HepG2 (cell line): Measurements from ENCODE around the gene SMAP2. TPM values are rescaled to one million over a fixed set of nuclear protein-coding genes. Genes with fewer than 3 reads are reported as not detected.
A peak's percentile ranks its signal among the peaks of the same experiment; 100 is the strongest.

ENCODE experiments used
- ATAC-seq: fragments of 200-7000 bp; cut with Tn5 transposase; 3 replicates; pipeline ENCODE4 v1.9.1; 2020; ENCODE audit warnings: mild to moderate bottlenecking, moderate library complexity
- BruUV-seq: library from RNA; stranded (reverse); fragments of 400-500 nt; replicated peaks from 2 replicates; lab custom pipeline; 2021; lab: Mats Ljungman, UMichigan
- CTCF ChIA-PET: fragments of 300-600 bp; formaldehyde crosslinking; extraction: SDS; loops from one replicate; lab custom pipeline; 2021; ENCODE audit warnings: low total read pairs, inconsistent platforms, low intra/inter-chr PET ratio; lab: Yijun Ruan, JAX
- POLR2A ChIA-PET: fragments of 350-600 bp; sonication (Branson Sonifier 250); formaldehyde crosslinking; loops from one replicate; lab custom pipeline; 2020; ENCODE audit warnings: antibody characterized with exemption, inconsistent platforms; lab: Yijun Ruan, JAX
- DNase-seq: peaks from one replicate; pipeline ENCODE4 v3.0.0-alpha.2; 2015; ENCODE audit warnings: low spot score
- FAIRE-seq: peaks from 3 replicates; lab custom pipeline; 2011; peaks lifted over from hg19 to GRCh38; lab: Jason Lieb, UNC
- H2AFZ ChIP-seq: one replicate; pipeline ENCODE4 v1.6.1; 2011; ENCODE audit warnings: low read length, inconsistent platforms
- H3K27ac ChIP-seq: fragments of 300-600 bp; 3 replicates; pipeline ENCODE4 v1.8.0; 2011; ENCODE audit warnings: mixed run types, mild to moderate bottlenecking, mixed read lengths, low read length, inconsistent platforms; ENCODE audit not compliant: insufficient read depth; ENCODE audit errors: extremely low read length
- H3K27me3 ChIP-seq, 2 experiments: fragments of 200-600 bp in 1 of 2; 2 replicates in 1 of 2; 3 replicates in 1 of 2; pipeline versions ENCODE4 v1.6.0 to v1.8.0; 2011; ENCODE audit warnings: low read length in 2 of 2, mild to moderate bottlenecking in 2 of 2, moderate library complexity in 2 of 2, inconsistent platforms in 1 of 2; ENCODE audit not compliant: insufficient read depth in 2 of 2, control insufficient read depth in 1 of 2
- H3K36me3 ChIP-seq, 2 experiments: fragments of 200-600 bp in 1 of 2; replicated peaks in 1 of 2; 2 replicates in 1 of 2; 3 replicates in 1 of 2; pipeline versions ENCODE4 v1.5.1 to v1.8.0; 2011; ENCODE audit warnings: low read length in 2 of 2, inconsistent platforms in 1 of 2; ENCODE audit not compliant: insufficient read depth in 2 of 2, control insufficient read depth in 1 of 2
- H3K4me1 ChIP-seq: 2 replicates; pipeline ENCODE4 v1.5.1; 2012; ENCODE audit warnings: low read length, inconsistent platforms; ENCODE audit not compliant: insufficient read depth
- H3K4me2 ChIP-seq: 2 replicates; pipeline ENCODE4 v1.6.0; 2011; ENCODE audit warnings: low read depth, low read length, inconsistent platforms
- H3K4me3 ChIP-seq, 3 experiments: fragments of 200-600 bp in 1 of 3; sonication (generic), shearing (Covaris generic) in 1 of 3; replicated peaks in 1 of 3; 2 replicates each; pipeline ENCODE4 v1.5.1; 2011 to 2016; ENCODE audit warnings: low read length in 3 of 3, inconsistent platforms in 2 of 3, low read depth in 2 of 3, mild to moderate bottlenecking in 2 of 3, control low read depth in 1 of 3, mixed read lengths in 1 of 3; ENCODE audit not compliant: insufficient read depth in 1 of 3
- H3K79me2 ChIP-seq: one replicate; pipeline ENCODE4 v1.6.1; 2011; ENCODE audit warnings: low read length, inconsistent platforms; ENCODE audit not compliant: insufficient read depth
- H3K9ac ChIP-seq: 2 replicates; pipeline ENCODE4 v1.6.0; 2011; ENCODE audit warnings: mild to moderate bottlenecking, low read depth, low read length, inconsistent platforms; ENCODE audit not compliant: insufficient read depth
- H3K9me3 ChIP-seq: 2 replicates; pipeline ENCODE4 v1.5.1; 2012; ENCODE audit warnings: mild to moderate bottlenecking, low read length
- H4K20me1 ChIP-seq: 2 replicates; pipeline ENCODE4 v1.6.0; 2011; ENCODE audit warnings: inconsistent platforms, mild to moderate bottlenecking, low read length, moderate library complexity; ENCODE audit not compliant: insufficient read depth
- HMG20B ChIP-seq: conservative IDR thresholded peaks from 2 replicates; pipeline ENCODE4 v1.6.1; 2016; ENCODE audit warnings: missing genetic modification reagents, missing compliant biosample characterization
- PREB ChIP-seq: sonication (generic); formaldehyde crosslinking; IDR thresholded peaks from 2 replicates; pipeline ENCODE4 v1.4.0; 2020; ENCODE audit warnings: missing genetic modification reagents
- SIN3B ChIP-seq: fragments of 150-350 bp; IDR thresholded peaks from 2 replicates; pipeline ENCODE4 v1.6.1; 2014; ENCODE audit warnings: low read length
- SRF ChIP-seq: IDR thresholded peaks from 2 replicates; pipeline ENCODE4 v1.6.1; 2011; ENCODE audit warnings: mild to moderate bottlenecking, low read depth, low read length, moderate library complexity
- YEATS4 ChIP-seq: sonication (generic); formaldehyde crosslinking; IDR thresholded peaks from 2 replicates; pipeline ENCODE4 v1.4.0; 2020; ENCODE audit warnings: missing genetic modification reagents, borderline replicate concordance
- ZNF335 ChIP-seq: sonication (generic); formaldehyde crosslinking; IDR thresholded peaks from 2 replicates; pipeline ENCODE4 v1.4.0; 2020; ENCODE audit warnings: missing genetic modification reagents
- ZNF432 ChIP-seq: sonication (generic); formaldehyde crosslinking; IDR thresholded peaks from 2 replicates; pipeline ENCODE4 v1.5.0; 2020; ENCODE audit warnings: missing genetic modification reagents, mild to moderate bottlenecking, borderline replicate concordance
- ZNF652 ChIP-seq: IDR thresholded peaks from 2 replicates; pipeline ENCODE4 v1.6.1; 2016; ENCODE audit warnings: low read depth, borderline replicate concordance
- WGBS: methylation state at CpG from one replicate; pipeline ENCODE4 v1.1.6; 2017; ENCODE audit warnings: low lambda C conversion rate; 5-methylcytosine and 5-hydroxymethylcytosine counted together
- in situ Hi-C: cut with HindIII; loops from 2 replicates; pipeline ENCODE4 v1.10.0; 2017; ENCODE audit warnings: low pct_unique_long_range_greater_than_20kb; ENCODE audit not compliant: extremely low pct_ligation_motif_present
- intact Hi-C: fragments of 100-400 bp; cut with micrococcal nuclease; formaldehyde crosslinking; loops from one replicate; pipeline ENCODE4 v1.10.0; 2022; ENCODE audit not compliant: unreplicated experiment
- polyA plus RNA-seq, 8 experiments: library from polyadenylated mRNA; depleted of rRNA in 3 of 8; stranded (reverse) in 7 of 8; unstranded in 1 of 8; fragments of >200 nt; fragmentation: Illumina TruSeq in 4 of 8; extraction: Trizol in 4 of 8; gene quantifications; 2 replicates each; pipeline versions ENCODE4 v1.2.1 to v1.2.3, GENCODE V29; 2011 to 2016; ENCODE audit warnings: low read depth in 4 of 8, missing spikeins in 1 of 8, mixed read lengths in 1 of 8; ENCODE audit not compliant: insufficient read depth in 1 of 8
- total RNA-seq, 5 experiments: library from RNA; depleted of rRNA; stranded (reverse); fragments of >200 nt; fragmentation: Illumina TruSeq; extraction: Trizol; gene quantifications; 2 replicates each; pipeline ENCODE4 v1.2.3, GENCODE V29; 2016; ENCODE audit warnings: low read depth in 1 of 5
- TF ChIP-seq, protein P1 (sequence below): sonication (generic); formaldehyde crosslinking; IDR thresholded peaks from 2 replicates; pipeline ENCODE4 v1.4.0; 2020; ENCODE audit warnings: mild to moderate bottlenecking, missing genetic modification reagents
- TF ChIP-seq, protein P2 (sequence below): sonication (generic); formaldehyde crosslinking; IDR thresholded peaks from 2 replicates; pipeline ENCODE4 v1.5.1; 2020; ENCODE audit warnings: missing genetic modification reagents, mild to moderate bottlenecking, borderline replicate concordance
- TF ChIP-seq, protein P3 (sequence below): sonication (generic); formaldehyde crosslinking; IDR thresholded peaks from 2 replicates; pipeline ENCODE4 v1.8.0; 2022; ENCODE audit warnings: missing genetic modification reagents, low read depth, mild to moderate bottlenecking, borderline replicate concordance
- TF ChIP-seq, protein P4 (sequence below), 2 experiments: IDR thresholded peaks; 2 replicates each; pipeline ENCODE4 v1.6.1; 2011 to 2012; ENCODE audit warnings: low read length in 2 of 2, borderline replicate concordance in 1 of 2, low read depth in 1 of 2, mild to moderate bottlenecking in 1 of 2, moderate library complexity in 1 of 2
- TF ChIP-seq, protein P5 (sequence below): sonication (generic); formaldehyde crosslinking; conservative IDR thresholded peaks from 2 replicates; pipeline ENCODE4 v1.4.0; 2020; ENCODE audit warnings: missing genetic modification reagents

Gene SMAP2
- total and polyA plus RNA-seq, 2 of the 13 experiments (the other 11 are each of a cell fraction or from before 2014, with no cell fraction given), result 19.0 to 22.3 TPM

- TF ChIP-seq, protein P1, sequence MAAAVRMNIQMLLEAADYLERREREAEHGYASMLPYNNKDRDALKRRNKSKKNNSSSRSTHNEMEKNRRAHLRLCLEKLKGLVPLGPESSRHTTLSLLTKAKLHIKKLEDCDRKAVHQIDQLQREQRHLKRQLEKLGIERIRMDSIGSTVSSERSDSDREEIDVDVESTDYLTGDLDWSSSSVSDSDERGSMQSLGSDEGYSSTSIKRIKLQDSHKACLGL (CRISPR knock-in tag), result no peak
- TF ChIP-seq YEATS4 (no peak), ZNF432 (CRISPR knock-in tag) (no peak), ZNF652 (CRISPR knock-in tag) (no peak), SIN3B (no peak), HMG20B (no peak), SRF (no peak)
- TF ChIP-seq, protein P2, sequence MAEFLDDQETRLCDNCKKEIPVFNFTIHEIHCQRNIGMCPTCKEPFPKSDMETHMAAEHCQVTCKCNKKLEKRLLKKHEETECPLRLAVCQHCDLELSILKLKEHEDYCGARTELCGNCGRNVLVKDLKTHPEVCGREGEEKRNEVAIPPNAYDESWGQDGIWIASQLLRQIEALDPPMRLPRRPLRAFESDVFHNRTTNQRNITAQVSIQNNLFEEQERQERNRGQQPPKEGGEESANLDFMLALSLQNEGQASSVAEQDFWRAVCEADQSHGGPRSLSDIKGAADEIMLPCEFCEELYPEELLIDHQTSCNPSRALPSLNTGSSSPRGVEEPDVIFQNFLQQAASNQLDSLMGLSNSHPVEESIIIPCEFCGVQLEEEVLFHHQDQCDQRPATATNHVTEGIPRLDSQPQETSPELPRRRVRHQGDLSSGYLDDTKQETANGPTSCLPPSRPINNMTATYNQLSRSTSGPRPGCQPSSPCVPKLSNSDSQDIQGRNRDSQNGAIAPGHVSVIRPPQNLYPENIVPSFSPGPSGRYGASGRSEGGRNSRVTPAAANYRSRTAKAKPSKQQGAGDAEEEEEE, result no peak
Observed at GRCh38 chr1:40362199-40362598, 11.3 kb upstream of the SMAP2 start (continued).

DNA sequence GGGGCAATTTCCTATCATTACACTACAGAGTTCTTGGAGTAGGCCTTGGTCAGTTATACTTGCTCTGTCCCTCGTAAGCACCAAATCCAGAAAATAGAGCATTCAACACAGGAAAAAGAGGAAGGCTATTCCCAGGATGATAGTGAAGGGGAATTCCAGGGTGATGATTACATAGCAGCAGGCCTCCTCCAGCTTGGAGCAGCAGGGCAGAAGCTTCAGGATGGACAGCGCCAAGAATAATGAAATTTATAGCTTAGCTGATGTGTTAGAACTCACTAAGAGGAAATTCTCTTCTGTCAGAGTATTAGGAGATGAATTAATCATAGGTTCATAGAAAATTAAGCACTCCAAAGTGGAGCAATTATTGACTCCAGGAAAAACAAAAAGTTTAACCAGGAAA is 10.8 kb upstream of the SMAP2 start:
- Histone ChIP-seq H3K4me3 (no peak overlapping the region), H3K79me2 (no peaks in the 10 kb centered on the region), H3K9ac (no peak overlapping the region), H3K4me2 (no peak overlapping the region), H3K4me1 (peaks cover 23% of the 10 kb centered on the region), H2AFZ (no peak overlapping the region), H3K36me3 (no peaks in the 10 kb centered on the region), H3K27ac (no peak overlapping the region), H4K20me1 (no peaks in the 10 kb centered on the region), H3K27me3 (peaks cover 0 to 5% of the 10 kb centered on the region in 2 experiments; a peak in 2 of 5 replicates), H3K9me3 (peaks cover 8% of the 10 kb centered on the region)
- ChIA-PET CTCF (no interaction called here), POLR2A (no interaction called here)
- no TSS peak for BruUV-seq
- intact Hi-C loops (no loop called here), in situ Hi-C loops (no loop called here)
- no peak for ATAC-seq
- DNase-seq, result no peak
- 36% methylated on average over 2 of the region's 2 CpGs for WGBS
- TF ChIP-seq, protein P3, sequence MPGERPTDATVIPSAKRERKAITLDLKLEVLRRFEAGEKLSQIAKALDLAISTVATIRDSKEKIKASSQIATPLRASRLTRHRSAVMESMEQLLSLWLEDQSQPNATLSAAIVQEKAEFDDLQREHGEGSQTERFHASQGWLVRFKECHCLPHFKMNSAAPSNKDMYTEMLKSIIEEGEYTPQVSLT (CRISPR knock-in tag), result no peak
- TF ChIP-seq, protein P4, sequence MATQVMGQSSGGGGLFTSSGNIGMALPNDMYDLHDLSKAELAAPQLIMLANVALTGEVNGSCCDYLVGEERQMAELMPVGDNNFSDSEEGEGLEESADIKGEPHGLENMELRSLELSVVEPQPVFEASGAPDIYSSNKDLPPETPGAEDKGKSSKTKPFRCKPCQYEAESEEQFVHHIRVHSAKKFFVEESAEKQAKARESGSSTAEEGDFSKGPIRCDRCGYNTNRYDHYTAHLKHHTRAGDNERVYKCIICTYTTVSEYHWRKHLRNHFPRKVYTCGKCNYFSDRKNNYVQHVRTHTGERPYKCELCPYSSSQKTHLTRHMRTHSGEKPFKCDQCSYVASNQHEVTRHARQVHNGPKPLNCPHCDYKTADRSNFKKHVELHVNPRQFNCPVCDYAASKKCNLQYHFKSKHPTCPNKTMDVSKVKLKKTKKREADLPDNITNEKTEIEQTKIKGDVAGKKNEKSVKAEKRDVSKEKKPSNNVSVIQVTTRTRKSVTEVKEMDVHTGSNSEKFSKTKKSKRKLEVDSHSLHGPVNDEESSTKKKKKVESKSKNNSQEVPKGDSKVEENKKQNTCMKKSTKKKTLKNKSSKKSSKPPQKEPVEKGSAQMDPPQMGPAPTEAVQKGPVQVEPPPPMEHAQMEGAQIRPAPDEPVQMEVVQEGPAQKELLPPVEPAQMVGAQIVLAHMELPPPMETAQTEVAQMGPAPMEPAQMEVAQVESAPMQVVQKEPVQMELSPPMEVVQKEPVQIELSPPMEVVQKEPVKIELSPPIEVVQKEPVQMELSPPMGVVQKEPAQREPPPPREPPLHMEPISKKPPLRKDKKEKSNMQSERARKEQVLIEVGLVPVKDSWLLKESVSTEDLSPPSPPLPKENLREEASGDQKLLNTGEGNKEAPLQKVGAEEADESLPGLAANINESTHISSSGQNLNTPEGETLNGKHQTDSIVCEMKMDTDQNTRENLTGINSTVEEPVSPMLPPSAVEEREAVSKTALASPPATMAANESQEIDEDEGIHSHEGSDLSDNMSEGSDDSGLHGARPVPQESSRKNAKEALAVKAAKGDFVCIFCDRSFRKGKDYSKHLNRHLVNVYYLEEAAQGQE (IDR thresholded peaks at IDR 0.05; ENCODE audit: borderline replicate concordance in 1 of 2, low read depth in 1 of 2, low read length in 2 of 2), result peak in 1 of 2 experiments; percentile 79; a peak in 2 of 4 replicates
- TF ChIP-seq, protein P5, sequence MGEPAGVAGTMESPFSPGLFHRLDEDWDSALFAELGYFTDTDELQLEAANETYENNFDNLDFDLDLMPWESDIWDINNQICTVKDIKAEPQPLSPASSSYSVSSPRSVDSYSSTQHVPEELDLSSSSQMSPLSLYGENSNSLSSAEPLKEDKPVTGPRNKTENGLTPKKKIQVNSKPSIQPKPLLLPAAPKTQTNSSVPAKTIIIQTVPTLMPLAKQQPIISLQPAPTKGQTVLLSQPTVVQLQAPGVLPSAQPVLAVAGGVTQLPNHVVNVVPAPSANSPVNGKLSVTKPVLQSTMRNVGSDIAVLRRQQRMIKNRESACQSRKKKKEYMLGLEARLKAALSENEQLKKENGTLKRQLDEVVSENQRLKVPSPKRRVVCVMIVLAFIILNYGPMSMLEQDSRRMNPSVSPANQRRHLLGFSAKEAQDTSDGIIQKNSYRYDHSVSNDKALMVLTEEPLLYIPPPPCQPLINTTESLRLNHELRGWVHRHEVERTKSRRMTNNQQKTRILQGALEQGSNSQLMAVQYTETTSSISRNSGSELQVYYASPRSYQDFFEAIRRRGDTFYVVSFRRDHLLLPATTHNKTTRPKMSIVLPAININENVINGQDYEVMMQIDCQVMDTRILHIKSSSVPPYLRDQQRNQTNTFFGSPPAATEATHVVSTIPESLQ (CRISPR knock-in tag), result no peak
- no peak for TF ChIP-seq ZNF335
- TF ChIP-seq PREB (CRISPR knock-in tag), result no peak
- no peak for FAIRE-seq
